Prostate gland (tissue), 2 donors: ENCODE results near the gene CAPN13. TPM values are rescaled to one million over a fixed set of nuclear protein-coding genes. Genes with fewer than 3 reads are reported as not detected.

Experiments used
- DNase-seq: peaks from one replicate; pipeline ENCODE4 v3.0.0-alpha.2; 2019; ENCODE audit warnings: low spot score
- H3K27ac ChIP-seq, 2 donors: fragments of 200-600 bp; sonication (generic); 2 replicates each; pipeline ENCODE4 v1.5.1; 2017 to 2019
- H3K27me3 ChIP-seq: fragments of 200-600 bp; sonication (generic); replicated peaks from 2 replicates; pipeline ENCODE4 v1.5.1; 2019; ENCODE audit not compliant: insufficient read depth
- H3K36me3 ChIP-seq, 2 donors: fragments of 200-600 bp; sonication (generic); 1 replicate in 1 of 2; 2 replicates in 1 of 2; pipeline versions ENCODE4 v1.5.1 to v1.8.1; 2017 to 2019
- H3K4me1 ChIP-seq: fragments of 200-600 bp; sonication (generic); replicated peaks from 2 replicates; pipeline ENCODE4 v1.5.1; 2019
- H3K4me3 ChIP-seq, 2 donors: fragments of 200-600 bp; sonication (generic); 2 replicates each; pipeline ENCODE4 v1.5.1; 2017 to 2019
- H3K9me3 ChIP-seq: fragments of 200-600 bp; sonication (generic); 2 replicates; pipeline ENCODE4 v1.5.1; 2017
- CTCF ChIP-seq, 4 experiments: fragments of 200-600 bp in 2 of 4; fragments of 450-650 bp in 2 of 4; sonication (generic) in 2 of 4; IDR thresholded peaks; 1 replicate in 3 of 4; 2 replicates in 1 of 4; pipeline ENCODE4 v1.5.1; 2016 to 2019; ENCODE audit warnings: antibody characterized with exemption in 4 of 4, mild to moderate bottlenecking in 2 of 4, moderate library complexity in 2 of 4
- POLR2A ChIP-seq: fragments of 450-650 bp; IDR thresholded peaks from one replicate; pipeline ENCODE4 v1.6.1; 2016; ENCODE audit warnings: antibody characterized with exemption, mild to moderate bottlenecking
- POLR2AphosphoS5 ChIP-seq: sonication (generic); formaldehyde crosslinking; IDR thresholded peaks from one replicate; pipeline ENCODE4 v1.6.1; 2017; ENCODE audit warnings: antibody characterized with exemption
- WGBS: methylation state at CpG from one replicate; pipeline ENCODE4 v1.1.5; 2018; 5-methylcytosine and 5-hydroxymethylcytosine counted together
- intact Hi-C: fragments of 100-400 bp; cut with DNase I; formaldehyde crosslinking; loops from one replicate; pipeline ENCODE4 v1.14.2; 2022
- total RNA-seq, 2 donors: library from RNA; depleted of rRNA; stranded (reverse); fragments of >200 nt; gene quantifications; one replicate each; pipeline ENCODE4 v1.1.0, GENCODE V29; 2016

The CAPN13 gene
- total RNA-seq, 2 donors from 2014 or later: 2.0 to 5.7 TPM

- Histone ChIP-seq H3K9me3 (no peaks in the 10 kb centered on the region), H3K27me3 (no peaks in the 10 kb centered on the region), H3K36me3 (no peaks in the 10 kb centered on the region), H3K27ac (no peak overlapping the region), H3K4me3 (no peak overlapping the region), H3K4me1 (no peaks in the 10 kb centered on the region)
- intact Hi-C loops: no loop called here
- WGBS: 67% methylated on average over 3 of the region's 3 CpGs
- no peak for DNase-seq
- TF ChIP-seq CTCF (IDR thresholded peaks at IDR 0.05) (no peak), POLR2A (no peak)
Observed at GRCh38 chr2:30747206-30747605, 60.0 kb downstream of the CAPN13 start.

- H3K9me3 ChIP-seq: no peaks in the 10 kb centered on the region
- H3K4me3 ChIP-seq: no peak overlapping the region
- intact Hi-C loops: no loop called here
- 100% methylated on average over 2 of the region's 2 CpGs for WGBS
- no peaks in the 10 kb centered on the region for H3K4me1 ChIP-seq
- no peaks in the 10 kb centered on the region for H3K36me3 ChIP-seq
- no peak for DNase-seq
- TF ChIP-seq POLR2AphosphoS5 (no peak), POLR2A (no peak), CTCF (IDR thresholded peaks at IDR 0.05) (no peak)
- H3K27ac ChIP-seq: no peak overlapping the region
- H3K27me3 ChIP-seq: no peaks in the 10 kb centered on the region
Observed at GRCh38 chr2:30744823-30745222, 62.4 kb downstream of the CAPN13 start.

- peak; percentile 27 for DNase-seq
- Histone ChIP-seq H3K9me3 (no peaks in the 10 kb centered on the region), H3K27me3 (no peaks in the 10 kb centered on the region), H3K36me3 (no peaks in the 10 kb centered on the region), H3K4me3 (no peak overlapping the region), H3K4me1 (no peaks in the 10 kb centered on the region), H3K27ac (no peak overlapping the region)
- TF ChIP-seq POLR2AphosphoS5 (no peak), POLR2A (no peak), CTCF (IDR thresholded peaks at IDR 0.05) (no peak)
- 38% methylated on average over 7 of the region's 7 CpGs for WGBS
- intact Hi-C loops: no loop called here
Observed at GRCh38 chr2:30741576-30741975, 65.7 kb downstream of the CAPN13 start.

GRCh38 chr2:30738141-30738911 is 68.9 kb downstream of the CAPN13 start:
- TF ChIP-seq CTCF (IDR thresholded peaks at IDR 0.05) (no peak), POLR2AphosphoS5 (no peak), POLR2A (no peak)
- 79% methylated on average over 7 of the region's 7 CpGs for WGBS
- H3K27me3 ChIP-seq: no peaks in the 10 kb centered on the region
- intact Hi-C loops: no loop called here
- no peaks in the 10 kb centered on the region for H3K4me1 ChIP-seq
- no peak overlapping the region for H3K27ac ChIP-seq
- DNase-seq: no peak
- H3K4me3 ChIP-seq: no peak overlapping the region
- no peaks in the 10 kb centered on the region for H3K36me3 ChIP-seq
- no peaks in the 10 kb centered on the region for H3K9me3 ChIP-seq

GRCh38 chr2:30737326-30737610 is 70.0 kb downstream of the CAPN13 start:
- Histone ChIP-seq H3K27ac (no peak overlapping the region), H3K4me1 (no peaks in the 10 kb centered on the region), H3K4me3 (no peak overlapping the region), H3K36me3 (no peaks in the 10 kb centered on the region), H3K27me3 (no peaks in the 10 kb centered on the region), H3K9me3 (no peaks in the 10 kb centered on the region)
- intact Hi-C loops: no loop called here
- WGBS: 81% methylated on average over 8 of the region's 8 CpGs
- DNase-seq: no peak
- TF ChIP-seq POLR2AphosphoS5 (no peak), POLR2A (no peak), CTCF (IDR thresholded peaks at IDR 0.05) (no peak)
